K562 (cell line): ENCODE data around the gene TMEM185B. TPM values are rescaled to one million over a fixed set of nuclear protein-coding genes. Genes with fewer than 3 reads are reported as not detected.
A peak's percentile ranks its signal among the peaks of the same experiment; 100 is the strongest.

Experiments
- ARID3A ChIP-seq: IDR thresholded peaks from 2 replicates; pipeline ENCODE4 v1.6.1; 2012; ENCODE audit warnings: low read depth, low read length, improper control_type of control experiment, borderline replicate concordance
- ATF2 ChIP-seq: sonication (generic); formaldehyde crosslinking; IDR thresholded peaks from 2 replicates; pipeline ENCODE4 v1.8.1; 2022; ENCODE audit warnings: missing genetic modification reagents
- MCM5 ChIP-seq: fragments of 450-650 bp; IDR thresholded peaks from 2 replicates; pipeline ENCODE4 v1.6.1; 2016; ENCODE audit warnings: low read depth
- MNT ChIP-seq, 2 experiments: fragments of 450-650 bp; conservative IDR thresholded peaks; 2 replicates each; pipeline ENCODE4 v1.6.1; 2017; ENCODE audit warnings: mild to moderate bottlenecking in 2 of 2, moderate library complexity in 2 of 2
- NKRF ChIP-seq: fragments of 450-650 bp; IDR thresholded peaks from 2 replicates; pipeline ENCODE4 v1.6.1; 2016; ENCODE audit warnings: borderline replicate concordance
- NR2C1 ChIP-seq, 2 experiments: fragments of 450-650 bp; IDR thresholded peaks; 2 replicates each; pipeline ENCODE4 v1.6.1; 2017; ENCODE audit warnings: mild to moderate bottlenecking in 2 of 2, antibody characterized with exemption in 1 of 2, inconsistent platforms in 1 of 2, missing compliant biosample characterization in 1 of 2, missing genetic modification characterization in 1 of 2
- SMARCA4 ChIP-seq: fragments of 450-650 bp; IDR thresholded peaks from 2 replicates; pipeline ENCODE4 v1.6.1; 2016
- ZNF316 ChIP-seq: fragments of 450-650 bp; IDR thresholded peaks from 2 replicates; pipeline ENCODE4 v1.6.1; 2016
- ZNF347 ChIP-seq: fragments of 450-650 bp; formaldehyde crosslinking; IDR thresholded peaks from 2 replicates; pipeline ENCODE4 v1.4.0; 2020; ENCODE audit warnings: low read depth, mild to moderate bottlenecking, moderate library complexity
- ZNF740 ChIP-seq, 3 experiments: fragments of 200-800 bp in 1 of 3; sonication (Bioruptor generic) in 1 of 3; sonication (generic) in 1 of 3; formaldehyde crosslinking in 1 of 3; IDR thresholded peaks; 2 replicates each; pipeline versions ENCODE4 v1.6.1 to v1.8.0; 2016 to 2022; ENCODE audit warnings: mild to moderate bottlenecking in 2 of 3, missing compliant biosample characterization in 2 of 3, missing genetic modification characterization in 2 of 3, missing genetic modification reagents in 1 of 3
- polyA plus RNA-seq, 8 experiments: library from polyadenylated mRNA; depleted of rRNA in 4 of 8; stranded (reverse) in 5 of 8; unstranded in 3 of 8; fragments of >200 nt; fragmentation: Nextera tagmentation in 2 of 8; fragmentation: Illumina TruSeq in 1 of 8; extraction: Ambion mirVana in 2 of 8; extraction: Trizol in 1 of 8; gene quantifications; 2 replicates each; pipeline versions ENCODE4 v1.2.1 to v1.2.3, GENCODE V29; 2011 to 2014; ENCODE audit warnings: inconsistent platforms in 1 of 8, missing spikeins in 1 of 8
- total RNA-seq, 7 experiments: library from RNA; depleted of rRNA in 6 of 7; stranded (reverse); fragments of >200 nt in 6 of 7; fragmentation: Illumina TruSeq in 2 of 7; extraction: Trizol in 2 of 7; gene quantifications; 2 replicates each; pipeline versions ENCODE4 v1.2.1 to v1.2.3, GENCODE V29; 2011 to 2021; ENCODE audit warnings: low replicate concordance in 1 of 7

The TMEM185B gene
- total and polyA plus RNA-seq, 9 of the 15 experiments (the other 6 are each of a cell fraction or from before 2014, with no cell fraction given) = 2.9 to 28.2 (median 11.5) TPM

GRCh38 chr2:120223034-120223912 lies at the start of gene TMEM185B (continued):
- peak; percentile 83; the same call in 1 of the 2 replicates for TF ChIP-seq ATF2
- TF ChIP-seq MCM5 = no peak
- TF ChIP-seq NR2C1 (IDR thresholded peaks at IDR 0.05) = no peak
- TF ChIP-seq NR2C1 (tag; IDR thresholded peaks at IDR 0.05) = no peak
- TF ChIP-seq ZNF347 (CRISPR knock-in tag) = no peak
- peak; percentile 79 to 95 for TF ChIP-seq MNT (conservative IDR thresholded peaks at IDR 0.05)
- TF ChIP-seq ZNF316 = no peak
- no peak for TF ChIP-seq SMARCA4
- peak; percentile 95 for TF ChIP-seq ZNF740 (CRISPR knock-in tag; IDR thresholded peaks at IDR 0.05)
- peak in 1 of 2 experiments; percentile 48; a peak in 1 of 4 replicates for TF ChIP-seq ZNF740 (tag; IDR thresholded peaks at IDR 0.05)
- TF ChIP-seq NKRF = no peak
- no peak for TF ChIP-seq ARID3A
